Measurements from ENCODE around the gene SLC9C2.

DNA sequence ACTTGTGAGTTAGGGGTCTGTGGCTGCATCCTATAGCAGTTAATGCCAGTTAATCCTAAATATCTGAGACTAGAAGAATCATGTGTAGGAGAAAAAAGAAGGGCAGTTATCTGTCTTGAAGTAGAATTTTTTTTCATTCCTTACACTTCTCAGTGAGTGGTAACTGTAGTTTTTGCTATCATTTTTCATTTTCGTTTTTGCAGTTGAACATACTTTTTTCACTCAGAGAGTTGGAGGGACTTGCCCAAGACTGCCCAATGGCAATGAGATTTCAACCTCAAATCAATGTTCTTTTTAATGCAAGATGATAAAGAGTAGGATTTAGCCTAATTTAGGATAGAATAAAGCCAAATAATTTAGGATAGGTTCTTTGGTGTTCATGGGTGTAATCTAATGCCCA lies 120.2 kb downstream of the SLC9C2 start:
- TF ChIP-seq, protein P1, sequence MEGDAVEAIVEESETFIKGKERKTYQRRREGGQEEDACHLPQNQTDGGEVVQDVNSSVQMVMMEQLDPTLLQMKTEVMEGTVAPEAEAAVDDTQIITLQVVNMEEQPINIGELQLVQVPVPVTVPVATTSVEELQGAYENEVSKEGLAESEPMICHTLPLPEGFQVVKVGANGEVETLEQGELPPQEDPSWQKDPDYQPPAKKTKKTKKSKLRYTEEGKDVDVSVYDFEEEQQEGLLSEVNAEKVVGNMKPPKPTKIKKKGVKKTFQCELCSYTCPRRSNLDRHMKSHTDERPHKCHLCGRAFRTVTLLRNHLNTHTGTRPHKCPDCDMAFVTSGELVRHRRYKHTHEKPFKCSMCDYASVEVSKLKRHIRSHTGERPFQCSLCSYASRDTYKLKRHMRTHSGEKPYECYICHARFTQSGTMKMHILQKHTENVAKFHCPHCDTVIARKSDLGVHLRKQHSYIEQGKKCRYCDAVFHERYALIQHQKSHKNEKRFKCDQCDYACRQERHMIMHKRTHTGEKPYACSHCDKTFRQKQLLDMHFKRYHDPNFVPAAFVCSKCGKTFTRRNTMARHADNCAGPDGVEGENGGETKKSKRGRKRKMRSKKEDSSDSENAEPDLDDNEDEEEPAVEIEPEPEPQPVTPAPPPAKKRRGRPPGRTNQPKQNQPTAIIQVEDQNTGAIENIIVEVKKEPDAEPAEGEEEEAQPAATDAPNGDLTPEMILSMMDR (conservative IDR thresholded peaks at IDR 0.05; ENCODE audit: low read depth, low read length): no peak
- TF ChIP-seq EZH2 (IDR thresholded peaks at IDR 0.05; ENCODE audit: low read length, unreplicated experiment): no peak
- TF ChIP-seq EZH2phosphoT487 (IDR thresholded peaks at IDR 0.05; ENCODE audit: borderline replicate concordance, low read length): no peak
